Activated B cell treated with CpG ODN at 0.5 μM for 24 hours (primary cell): ENCODE data around the gene OR56A4. TPM values are rescaled to one million over a fixed set of nuclear protein-coding genes. Genes with fewer than 3 reads are reported as not detected.

Source experiments
- ATAC-seq: fragments of 200-7000 bp; cut with Tn5 transposase; one replicate; pipeline ENCODE4 v1.10.0; 2021; ENCODE audit warnings: low read depth, mild to moderate bottlenecking, moderate library complexity
- CTCF ChIA-PET: fragments of 350-600 bp; sonication (Branson Sonifier 250); formaldehyde crosslinking; loops from one replicate; lab custom pipeline; 2021; ENCODE audit warnings: antibody characterized with exemption; lab: Charles Lee
- POLR2A ChIA-PET: fragments of 350-600 bp; sonication (Branson Sonifier 250); formaldehyde crosslinking; loops from one replicate; lab custom pipeline; 2021; ENCODE audit warnings: antibody characterized with exemption; lab: Charles Lee
- DNase-seq: peaks from one replicate; pipeline ENCODE4 v3.0.0; 2022
- H3K27ac Mint-ChIP-seq: one replicate; pipeline ENCODE4 v1.8.0; 2020; ENCODE audit warnings: mixed read lengths
- H3K27me3 Mint-ChIP-seq: one replicate; pipeline ENCODE4 v1.8.0; 2021; ENCODE audit warnings: mixed read lengths
- H3K36me3 Mint-ChIP-seq: one replicate; pipeline ENCODE4 v1.8.0; 2021; ENCODE audit warnings: low read depth, mixed read lengths
- H3K4me1 Mint-ChIP-seq: one replicate; pipeline ENCODE4 v1.8.0; 2021; ENCODE audit warnings: mixed read lengths
- H3K4me3 Mint-ChIP-seq: one replicate; pipeline ENCODE4 v1.8.0; 2020; ENCODE audit warnings: mild to moderate bottlenecking, mixed read lengths
- H3K9me3 Mint-ChIP-seq: one replicate; pipeline ENCODE4 v1.8.0; 2020; ENCODE audit warnings: mixed read lengths
- intact Hi-C: fragments of 100-400 bp; cut with micrococcal nuclease; formaldehyde crosslinking; loops from one replicate; pipeline ENCODE4 v1.15.1; 2024
- total RNA-seq: library from RNA; stranded (reverse); gene quantifications from 2 replicates; pipeline ENCODE4 v1.2.3, GENCODE V29; 2022
- TF ChIP-seq, protein P1 (sequence below): fragments of 200-600 bp; IDR thresholded peaks from one replicate; pipeline ENCODE4 v1.8.0; 2022; ENCODE audit warnings: antibody characterized with exemption, mild to moderate bottlenecking

OR56A4 gene
- total RNA-seq, 1 donor from 2014 or later, result not detected

DNA sequence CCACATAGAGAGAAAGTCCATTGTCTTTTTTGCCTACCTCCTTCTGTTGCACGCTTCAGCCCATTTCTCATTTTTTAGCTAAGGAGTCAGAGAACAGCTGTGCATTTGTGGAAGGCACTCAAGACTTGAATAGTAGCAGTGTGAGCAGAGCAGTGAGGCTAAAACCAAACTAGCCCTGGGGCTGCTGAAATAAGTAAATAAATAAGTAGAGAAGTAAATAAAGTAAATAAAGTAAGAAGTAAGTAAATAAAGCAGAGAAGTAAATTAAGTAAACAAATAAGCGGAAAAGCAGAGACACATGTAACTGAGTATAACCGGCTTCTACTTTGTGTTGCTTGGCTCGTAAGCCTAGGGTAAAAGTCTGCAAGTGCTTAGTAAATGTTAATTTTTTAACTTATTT, 17.5 kb downstream of the OR56A4 start:
- H3K27me3 Mint-ChIP-seq, result peaks cover 3% of the 10 kb centered on the region
- H3K4me1 Mint-ChIP-seq, result no peaks in the 10 kb centered on the region
- no peak overlapping the region for H3K4me3 Mint-ChIP-seq
- no peak overlapping the region for H3K27ac Mint-ChIP-seq
- no peak for ATAC-seq
- no peaks in the 10 kb centered on the region for H3K36me3 Mint-ChIP-seq
- ChIA-PET POLR2A (no interaction called here), CTCF (no interaction called here)
- H3K9me3 Mint-ChIP-seq, result no peaks in the 10 kb centered on the region
- TF ChIP-seq, protein P1, sequence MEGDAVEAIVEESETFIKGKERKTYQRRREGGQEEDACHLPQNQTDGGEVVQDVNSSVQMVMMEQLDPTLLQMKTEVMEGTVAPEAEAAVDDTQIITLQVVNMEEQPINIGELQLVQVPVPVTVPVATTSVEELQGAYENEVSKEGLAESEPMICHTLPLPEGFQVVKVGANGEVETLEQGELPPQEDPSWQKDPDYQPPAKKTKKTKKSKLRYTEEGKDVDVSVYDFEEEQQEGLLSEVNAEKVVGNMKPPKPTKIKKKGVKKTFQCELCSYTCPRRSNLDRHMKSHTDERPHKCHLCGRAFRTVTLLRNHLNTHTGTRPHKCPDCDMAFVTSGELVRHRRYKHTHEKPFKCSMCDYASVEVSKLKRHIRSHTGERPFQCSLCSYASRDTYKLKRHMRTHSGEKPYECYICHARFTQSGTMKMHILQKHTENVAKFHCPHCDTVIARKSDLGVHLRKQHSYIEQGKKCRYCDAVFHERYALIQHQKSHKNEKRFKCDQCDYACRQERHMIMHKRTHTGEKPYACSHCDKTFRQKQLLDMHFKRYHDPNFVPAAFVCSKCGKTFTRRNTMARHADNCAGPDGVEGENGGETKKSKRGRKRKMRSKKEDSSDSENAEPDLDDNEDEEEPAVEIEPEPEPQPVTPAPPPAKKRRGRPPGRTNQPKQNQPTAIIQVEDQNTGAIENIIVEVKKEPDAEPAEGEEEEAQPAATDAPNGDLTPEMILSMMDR, result no peak
- intact Hi-C loops, result no loop called here
- no peak for DNase-seq

DNA sequence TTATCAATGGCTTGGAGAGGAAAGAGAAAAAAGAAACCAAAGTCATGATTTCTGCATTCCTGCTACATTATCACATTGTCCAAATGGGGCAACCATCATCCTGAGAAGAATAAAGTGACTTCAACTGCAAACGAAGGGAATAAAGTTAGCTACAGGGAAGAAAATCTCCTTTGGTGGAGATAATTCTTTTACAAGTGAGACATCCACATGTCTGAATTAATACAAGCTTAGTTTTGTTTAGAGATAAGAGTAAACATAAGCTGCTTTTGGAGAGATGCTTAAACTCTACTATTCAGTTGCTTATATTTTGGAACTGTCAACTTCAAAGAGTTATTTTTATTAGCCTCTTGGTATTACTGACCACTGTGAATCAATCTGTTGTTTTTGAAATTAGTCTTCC, 19.9 kb downstream of the OR56A4 start, which contains the start of gene OR52L1:
Gene OR52L1, minus strand, starts transcription at position 101 of the 400 bp plus-strand sequence. Its CDS starts 55 bp downstream, at position 46.
- H3K4me3 Mint-ChIP-seq, result no peak within 1 kb of the TSS
- no peak within 1 kb of the TSS for H3K27ac Mint-ChIP-seq
- TF ChIP-seq, protein P1, result no peak
- ATAC-seq (no peak), DNase-seq (no peak)
- no peaks in the 10 kb centered on the region for H3K4me1 Mint-ChIP-seq
- ChIA-PET CTCF (no interaction called here), POLR2A (no interaction called here)
- intact Hi-C loops, result no loop called here
- peaks cover 8% of the 10 kb centered on the region for H3K27me3 Mint-ChIP-seq
- no peaks in the 10 kb centered on the region for H3K36me3 Mint-ChIP-seq
- no peaks in the 10 kb centered on the region for H3K9me3 Mint-ChIP-seq

DNA sequence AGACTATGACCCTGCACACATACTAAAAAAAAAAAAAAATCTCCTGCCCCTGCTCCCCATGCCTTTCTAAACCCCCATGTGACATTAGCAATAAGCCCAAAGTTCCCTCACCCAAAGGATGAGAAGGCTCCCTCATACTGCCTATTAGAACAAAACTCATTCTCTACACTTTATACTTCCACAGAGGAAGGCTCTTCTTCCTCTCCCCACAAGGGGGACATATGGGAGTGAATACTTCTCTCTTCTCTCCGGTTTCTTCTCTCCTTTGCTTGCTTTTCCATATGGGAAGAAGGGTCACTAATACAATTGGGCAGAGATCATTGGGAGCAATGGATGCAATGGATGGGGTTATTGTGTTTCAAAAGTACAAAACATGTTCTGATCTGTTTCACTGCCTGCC, 23.3 kb downstream of the OR56A4 start:
- TF ChIP-seq, protein P1, result no peak
- no peaks in the 10 kb centered on the region for H3K36me3 Mint-ChIP-seq

DNA sequence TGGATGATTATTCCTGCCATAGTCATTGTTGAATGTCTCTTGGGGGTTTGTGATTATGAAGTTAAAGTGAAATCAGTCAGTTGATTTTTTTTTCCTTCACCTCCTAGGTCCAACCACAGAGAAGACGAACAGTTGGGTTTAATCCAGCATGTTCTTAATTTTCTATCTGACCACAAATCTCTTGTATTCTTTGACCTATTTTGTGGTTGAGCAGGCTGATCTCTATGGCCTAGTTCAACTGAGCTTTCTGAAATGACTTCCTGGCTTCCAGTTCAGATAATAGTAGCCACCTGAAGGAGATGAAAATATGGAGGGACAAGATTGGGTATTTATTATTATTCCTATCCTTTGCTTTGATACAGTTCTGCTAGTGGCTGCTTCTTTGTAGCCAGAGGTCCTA, 33.2 kb downstream of the OR56A4 start:
- ChIA-PET CTCF (no interaction called here), POLR2A (no interaction called here)
- no peaks in the 10 kb centered on the region for H3K27me3 Mint-ChIP-seq
- DNase-seq, result no peak
- intact Hi-C loops, result no loop called here
- no peaks in the 10 kb centered on the region for H3K36me3 Mint-ChIP-seq
- no peak for ATAC-seq
- TF ChIP-seq, protein P1, result no peak
- H3K4me3 Mint-ChIP-seq, result no peak overlapping the region
- no peaks in the 10 kb centered on the region for H3K4me1 Mint-ChIP-seq
- no peak overlapping the region for H3K27ac Mint-ChIP-seq
- H3K9me3 Mint-ChIP-seq, result peaks cover 9% of the 10 kb centered on the region

More for the DNA sequence above, 23.3 kb downstream of the OR56A4 start:
- Mint-ChIP-seq H3K4me1 (no peaks in the 10 kb centered on the region), H3K9me3 (peaks cover 6% of the 10 kb centered on the region), H3K27me3 (peaks cover 5% of the 10 kb centered on the region), H3K4me3 (no peak overlapping the region), H3K27ac (no peak overlapping the region)
- POLR2A ChIA-PET, result no interaction called here
- intact Hi-C loops, result no loop called here
- CTCF ChIA-PET, result no interaction called here
- no peak for ATAC-seq
- no peak for DNase-seq

DNA sequence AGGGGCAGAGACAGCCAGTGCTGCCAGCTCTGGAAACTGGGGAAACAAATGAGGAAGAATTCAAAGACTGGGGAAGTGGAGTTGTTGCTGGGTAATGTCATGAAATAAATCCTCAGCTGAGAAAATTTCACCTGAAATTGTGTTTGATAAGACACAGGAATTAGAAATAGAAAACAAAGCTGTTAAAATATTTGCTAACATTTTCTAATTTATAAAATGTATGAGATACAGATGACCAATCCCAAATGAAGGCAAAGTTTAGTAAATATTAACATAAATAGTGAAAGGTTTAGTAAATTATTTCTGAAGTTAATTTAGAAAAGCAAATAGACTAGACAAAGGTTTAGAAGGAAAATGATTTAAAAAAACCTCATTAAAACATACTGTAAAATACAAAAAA, 38.4 kb downstream of the OR56A4 start, which contains the start of gene OR56A5:
Gene OR56A5, minus strand, starts transcription at position 101 of the 400 bp plus-strand sequence. Its CDS starts 0 bp downstream, at position 101.
- POLR2A ChIA-PET, result no interaction called here

More for the DNA sequence above, 38.4 kb downstream of the OR56A4 start, which contains the start of gene OR56A5:
- H3K27me3 Mint-ChIP-seq, result peaks cover 4% of the 10 kb centered on the region
- TF ChIP-seq, protein P1, result no peak
- H3K36me3 Mint-ChIP-seq, result no peaks in the 10 kb centered on the region
- DNase-seq (no peak), ATAC-seq (no peak)
- no peak within 1 kb of the TSS for H3K4me3 Mint-ChIP-seq
- H3K27ac Mint-ChIP-seq, result no peak within 1 kb of the TSS
- H3K4me1 Mint-ChIP-seq, result no peaks in the 10 kb centered on the region
- intact Hi-C loops, result no loop called here
- CTCF ChIA-PET, result no interaction called here
- H3K9me3 Mint-ChIP-seq, result peaks cover 6% of the 10 kb centered on the region
